ENCODE data around the gene SI.

DNA sequence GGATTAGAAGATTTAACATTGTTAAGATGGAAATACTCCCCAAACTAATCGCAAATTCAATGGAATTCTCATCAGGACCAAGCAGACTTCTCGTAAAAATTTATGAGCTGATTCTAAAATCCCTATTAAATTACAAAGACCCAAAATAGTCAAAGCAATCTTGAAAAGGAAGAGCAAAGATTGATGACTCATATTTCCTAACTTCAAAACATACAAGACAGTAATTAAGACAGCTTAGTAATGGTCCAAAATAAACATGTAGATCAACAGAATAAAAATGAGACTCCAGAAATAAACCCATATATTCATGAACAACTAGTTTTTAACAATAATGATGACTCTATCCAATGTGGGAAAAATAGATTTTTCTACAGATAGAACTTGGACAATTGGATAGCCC lies 148.7 kb downstream of the SI start:
- TF ChIP-seq EZH2 (IDR thresholded peaks at IDR 0.05; ENCODE audit: insufficient read depth, poor library complexity, severe bottlenecking) (no peak), EZH2phosphoT487 (IDR thresholded peaks at IDR 0.05; ENCODE audit: insufficient read depth, low read depth) (no peak)
